Thyroid gland (tissue), 4 donors: Measurements from ENCODE around the gene SDCCAG8. TPM values are rescaled to one million over a fixed set of nuclear protein-coding genes. Genes with fewer than 3 reads are reported as not detected.
A peak's percentile ranks its signal among the peaks of the same experiment; 100 is the strongest.

ENCODE experiments used
- DNase-seq, 2 donors: peaks; one replicate each; pipeline ENCODE4 v3.0.0-alpha.2; 2019
- H3K27ac ChIP-seq, 3 donors: fragments of 200-600 bp; sonication (generic); 1 replicate in 2 of 3; 2 replicates in 1 of 3; pipeline ENCODE4 v1.5.1; 2016 to 2019; ENCODE audit warnings: mild to moderate bottlenecking in 1 of 3, moderate library complexity in 1 of 3
- H3K27me3 ChIP-seq: fragments of 200-600 bp; sonication (generic); one replicate; pipeline ENCODE4 v1.5.1; 2019
- H3K36me3 ChIP-seq, 2 donors: fragments of 200-600 bp; sonication (generic); one replicate each; pipeline ENCODE4 v1.5.1; 2016 to 2019
- H3K4me1 ChIP-seq, 2 donors: fragments of 200-600 bp; sonication (generic); one replicate each; pipeline ENCODE4 v1.5.1; 2017 to 2019
- H3K4me3 ChIP-seq, 3 donors: fragments of 200-600 bp; sonication (generic); replicated peaks in 1 of 3; 1 replicate in 2 of 3; 2 replicates in 1 of 3; pipeline ENCODE4 v1.5.1; 2016; ENCODE audit warnings: mild to moderate bottlenecking in 1 of 3
- H3K9me3 ChIP-seq: fragments of 200-600 bp; sonication (generic); one replicate; pipeline ENCODE4 v1.5.1; 2017
- POLR2A ChIP-seq, 2 donors: fragments of 450-650 bp; IDR thresholded peaks; one replicate each; pipeline ENCODE4 v1.6.1; 2017; ENCODE audit warnings: antibody characterized with exemption in 2 of 2, mild to moderate bottlenecking in 2 of 2, moderate library complexity in 1 of 2
- WGBS, 2 donors: methylation state at CpG; one replicate each; pipeline ENCODE4 v1.1.5; 2017; 5-methylcytosine and 5-hydroxymethylcytosine counted together
- intact Hi-C: fragments of 100-400 bp; cut with DNase I; formaldehyde crosslinking; loops from one replicate; pipeline ENCODE4 v1.15.1; 2023
- total RNA-seq, 4 donors: library from RNA; depleted of rRNA; stranded (reverse); fragments of >200 nt; gene quantifications; one replicate each; pipeline ENCODE4 v1.2.3, GENCODE V29; 2016
- TF ChIP-seq, protein P1 (sequence below), 6 experiments: fragments of 200-600 bp in 3 of 6; fragments of 450-650 bp in 3 of 6; sonication (generic) in 3 of 6; IDR thresholded peaks; one replicate each; pipeline ENCODE4 v1.5.1; 2016 to 2019; ENCODE audit warnings: antibody characterized with exemption in 6 of 6, mild to moderate bottlenecking in 2 of 6, inconsistent platforms in 1 of 6, moderate library complexity in 1 of 6

Gene SDCCAG8
- total RNA-seq, 4 donors from 2014 or later, result 105 to 193 (median 115) TPM

DNA sequence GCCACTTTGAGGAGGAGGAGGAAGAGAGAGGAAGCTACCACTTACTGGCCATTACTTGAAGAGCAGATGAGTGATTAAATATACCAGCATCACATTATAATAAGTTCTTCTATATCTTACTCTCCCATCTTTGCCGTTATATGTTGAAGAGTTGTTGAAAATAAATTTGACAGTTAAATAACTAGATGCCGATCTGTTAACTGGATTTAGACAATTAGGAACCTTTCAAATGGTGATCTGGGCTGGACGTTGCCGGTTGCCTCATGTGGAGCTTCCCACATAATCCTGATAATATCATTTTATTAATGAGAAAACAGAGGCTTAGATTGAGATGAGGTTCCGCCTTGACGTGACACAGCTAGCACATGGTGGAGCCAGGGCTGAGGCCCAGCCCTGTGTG is 147.0 kb downstream of the SDCCAG8 start:
- no peak overlapping the region for H3K27ac ChIP-seq
- no peak overlapping the region for H3K4me3 ChIP-seq
- no peaks in the 10 kb centered on the region for H3K4me1 ChIP-seq
- no peaks in the 10 kb centered on the region for H3K36me3 ChIP-seq
- H3K9me3 ChIP-seq, result no peaks in the 10 kb centered on the region
- no peak for DNase-seq
- no peak for TF ChIP-seq POLR2A (IDR thresholded peaks at IDR 0.05)
- TF ChIP-seq, protein P1, sequence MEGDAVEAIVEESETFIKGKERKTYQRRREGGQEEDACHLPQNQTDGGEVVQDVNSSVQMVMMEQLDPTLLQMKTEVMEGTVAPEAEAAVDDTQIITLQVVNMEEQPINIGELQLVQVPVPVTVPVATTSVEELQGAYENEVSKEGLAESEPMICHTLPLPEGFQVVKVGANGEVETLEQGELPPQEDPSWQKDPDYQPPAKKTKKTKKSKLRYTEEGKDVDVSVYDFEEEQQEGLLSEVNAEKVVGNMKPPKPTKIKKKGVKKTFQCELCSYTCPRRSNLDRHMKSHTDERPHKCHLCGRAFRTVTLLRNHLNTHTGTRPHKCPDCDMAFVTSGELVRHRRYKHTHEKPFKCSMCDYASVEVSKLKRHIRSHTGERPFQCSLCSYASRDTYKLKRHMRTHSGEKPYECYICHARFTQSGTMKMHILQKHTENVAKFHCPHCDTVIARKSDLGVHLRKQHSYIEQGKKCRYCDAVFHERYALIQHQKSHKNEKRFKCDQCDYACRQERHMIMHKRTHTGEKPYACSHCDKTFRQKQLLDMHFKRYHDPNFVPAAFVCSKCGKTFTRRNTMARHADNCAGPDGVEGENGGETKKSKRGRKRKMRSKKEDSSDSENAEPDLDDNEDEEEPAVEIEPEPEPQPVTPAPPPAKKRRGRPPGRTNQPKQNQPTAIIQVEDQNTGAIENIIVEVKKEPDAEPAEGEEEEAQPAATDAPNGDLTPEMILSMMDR (IDR thresholded peaks at IDR 0.05), result no peak
- intact Hi-C loops, result no loop called here
- 96 to 97% methylated on average over 6 of the region's 6 CpGs for WGBS, 2 donors
- H3K27me3 ChIP-seq, result no peaks in the 10 kb centered on the region

DNA sequence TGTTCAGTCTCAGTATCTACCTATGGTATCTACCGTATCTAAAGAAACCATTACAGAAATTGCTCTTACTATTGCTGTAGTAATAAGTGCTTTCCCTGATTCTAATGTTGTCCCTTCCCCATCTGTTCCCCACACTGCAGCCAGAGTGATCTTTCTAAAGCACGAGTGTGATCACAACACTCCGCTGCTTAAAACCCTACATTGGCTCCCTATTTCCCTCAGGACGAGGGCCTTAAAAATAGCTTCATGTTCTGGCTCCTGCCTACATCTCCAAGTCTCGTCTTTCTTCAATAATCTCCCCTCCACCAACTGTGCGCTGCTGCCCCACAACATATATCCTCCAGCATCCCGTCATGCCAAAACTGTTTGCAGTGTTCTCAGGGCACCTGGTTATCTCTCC is 150.6 kb downstream of the SDCCAG8 start:
- H3K27ac ChIP-seq, result no peak overlapping the region
- no peaks in the 10 kb centered on the region for H3K4me1 ChIP-seq
- no peaks in the 10 kb centered on the region for H3K9me3 ChIP-seq
- no peak for DNase-seq
- TF ChIP-seq, protein P1 (IDR thresholded peaks at IDR 0.05), result no peak
- TF ChIP-seq POLR2A (IDR thresholded peaks at IDR 0.05), result no peak
- 92 to 95% methylated on average over 7 of the region's 7 CpGs for WGBS, 2 donors
- intact Hi-C loops, result no loop called here
- H3K4me3 ChIP-seq, result no peak overlapping the region
- H3K36me3 ChIP-seq, result no peaks in the 10 kb centered on the region
- H3K27me3 ChIP-seq, result no peaks in the 10 kb centered on the region

DNA sequence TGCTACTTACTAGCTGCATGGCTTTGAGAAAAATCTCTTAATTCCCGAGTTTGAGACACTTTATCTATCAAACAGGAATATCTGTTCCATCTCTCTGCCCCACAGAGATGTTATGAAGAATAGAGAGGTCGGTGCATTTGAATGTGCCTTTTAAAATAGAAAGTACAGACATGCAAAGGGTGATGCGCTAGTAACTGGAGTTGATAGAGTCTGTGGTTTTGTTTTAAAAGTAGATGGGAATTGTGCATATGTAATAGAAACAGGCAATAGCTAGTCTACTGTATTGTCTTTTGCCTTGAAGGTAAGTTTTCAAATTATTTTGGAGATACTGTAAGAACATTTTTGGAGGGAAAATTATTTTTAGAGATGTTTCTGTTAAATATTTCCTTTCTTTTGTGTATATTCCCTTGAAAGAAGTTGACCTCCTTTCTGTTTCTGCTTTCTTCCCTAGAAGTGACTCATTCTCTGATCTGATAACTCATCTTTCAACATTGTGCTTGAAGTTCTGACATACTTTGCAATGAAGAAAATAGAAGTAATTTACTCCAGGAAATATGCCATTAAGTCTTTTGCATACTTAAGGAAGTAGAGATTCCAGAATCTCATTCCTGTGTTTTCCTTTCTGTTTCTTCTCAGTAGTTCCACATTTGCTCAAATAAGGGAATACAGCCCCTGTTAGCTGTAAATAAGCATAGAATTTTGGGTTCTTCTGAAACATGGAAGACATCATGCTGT is 151.6 kb downstream of the SDCCAG8 start:
- H3K9me3 ChIP-seq, result no peaks in the 10 kb centered on the region
- no peaks in the 10 kb centered on the region for H3K27me3 ChIP-seq
- no peak overlapping the region for H3K27ac ChIP-seq
- TF ChIP-seq POLR2A (IDR thresholded peaks at IDR 0.05), result no peak
- TF ChIP-seq, protein P1 (IDR thresholded peaks at IDR 0.05), result no peak
- no peak overlapping the region for H3K4me3 ChIP-seq
- intact Hi-C loops, result no loop called here
- no peaks in the 10 kb centered on the region for H3K36me3 ChIP-seq
- no peak for DNase-seq
- WGBS, 2 donors, result 76 to 85% methylated on average over 3 of the region's 3 CpGs
- no peaks in the 10 kb centered on the region for H3K4me1 ChIP-seq

DNA sequence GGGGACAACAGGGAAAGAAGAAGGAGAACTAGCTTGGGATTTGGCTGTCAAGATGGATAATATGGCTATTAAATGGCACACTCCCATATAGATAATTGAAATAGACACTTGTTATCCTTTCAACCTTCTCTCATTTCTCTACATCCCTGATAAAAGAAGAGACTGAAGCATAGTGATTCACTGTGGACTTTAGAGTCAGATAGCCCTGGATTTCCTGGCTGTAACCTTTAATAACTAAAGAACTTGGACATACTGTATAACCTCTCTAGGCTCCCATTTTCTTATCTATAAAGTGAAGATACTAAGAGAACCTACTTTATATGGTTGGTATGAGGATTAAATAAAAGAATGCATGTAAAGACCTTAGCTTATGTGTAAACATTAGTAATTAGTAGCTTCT is 152.6 kb downstream of the SDCCAG8 start:
- DNase-seq, result no peak
- Histone ChIP-seq H3K27ac (no peak overlapping the region), H3K36me3 (no peaks in the 10 kb centered on the region), H3K9me3 (no peaks in the 10 kb centered on the region), H3K4me3 (no peak overlapping the region), H3K27me3 (no peaks in the 10 kb centered on the region), H3K4me1 (no peaks in the 10 kb centered on the region)
- no peak for TF ChIP-seq POLR2A (IDR thresholded peaks at IDR 0.05)
- TF ChIP-seq, protein P1 (IDR thresholded peaks at IDR 0.05), result no peak
- intact Hi-C loops, result no loop called here

DNA sequence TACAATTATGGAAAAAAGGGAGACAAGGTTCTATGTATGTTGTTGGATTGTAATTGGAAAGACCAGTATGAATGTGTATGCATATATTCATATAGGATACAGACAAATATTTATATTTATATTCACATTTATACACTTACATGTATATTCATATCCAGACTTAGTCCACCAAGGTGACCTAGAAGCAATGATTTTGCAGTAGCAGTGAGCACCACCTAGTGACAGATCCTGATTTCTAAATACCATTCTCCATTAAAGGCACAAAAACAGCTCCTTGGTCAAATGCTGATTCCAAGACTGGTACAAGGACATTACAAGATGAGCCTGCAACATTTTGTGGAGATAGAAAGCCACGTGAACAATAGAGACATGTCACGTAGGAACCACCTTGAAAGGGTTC is 153.4 kb downstream of the SDCCAG8 start:
- no peak overlapping the region for H3K27ac ChIP-seq
- no peak overlapping the region for H3K4me3 ChIP-seq
- no peak for DNase-seq
- 95 to 97% methylated on average over 2 of the region's 2 CpGs for WGBS, 2 donors
- H3K4me1 ChIP-seq, result no peaks in the 10 kb centered on the region
- no peaks in the 10 kb centered on the region for H3K27me3 ChIP-seq
- intact Hi-C loops, result no loop called here
- TF ChIP-seq, protein P1 (IDR thresholded peaks at IDR 0.05), result peak in 1 of 6 experiments; percentile 11
- TF ChIP-seq POLR2A (IDR thresholded peaks at IDR 0.05), result no peak
- H3K9me3 ChIP-seq, result no peaks in the 10 kb centered on the region
- no peaks in the 10 kb centered on the region for H3K36me3 ChIP-seq
